NCI-H1092 (cell line): ENCODE results near the gene FGF22.
"Not testable (repeated sequence)": the region's sequence is repeated elsewhere in the genome, so short reads cannot be mapped to it uniquely, and the experiment has no call there.

Experiments used
- DNase-seq: peaks from one replicate; lab custom pipeline; 2025; lab: John Stamatoyannopoulos, UW

The FGF22 gene

DNA sequence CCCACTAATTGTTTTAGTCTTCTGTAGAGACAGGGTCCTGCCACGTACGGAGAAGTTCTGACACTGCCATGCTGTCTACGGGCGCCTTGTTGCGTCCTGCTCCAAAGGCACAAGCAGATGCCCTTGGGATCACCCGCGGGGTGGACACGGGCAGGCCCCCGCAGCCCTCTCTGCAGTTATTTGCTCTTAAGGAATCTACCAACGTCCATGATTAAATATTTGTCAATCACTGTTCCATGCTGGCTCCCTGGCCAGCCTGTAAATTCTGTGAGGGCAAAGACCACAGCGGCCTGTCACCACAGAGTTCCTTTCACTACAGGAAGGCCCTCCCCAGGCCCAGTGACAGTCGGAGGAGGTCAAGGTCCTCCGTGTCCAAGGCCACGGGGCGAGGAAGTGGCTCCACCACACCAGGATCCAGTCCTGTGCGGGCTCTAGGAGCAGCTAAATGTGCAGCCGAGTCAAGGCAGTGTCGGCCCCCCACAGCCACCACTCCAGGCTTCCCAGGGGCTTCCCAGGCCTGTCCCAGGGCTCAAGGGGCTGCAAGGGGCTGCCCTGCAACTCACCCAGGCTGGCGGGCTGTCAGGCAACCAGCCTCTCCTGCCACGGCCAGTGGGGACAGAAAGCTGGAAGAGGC, 21.2 kb downstream of the FGF22 start:
- DNase-seq: no peak

DNA sequence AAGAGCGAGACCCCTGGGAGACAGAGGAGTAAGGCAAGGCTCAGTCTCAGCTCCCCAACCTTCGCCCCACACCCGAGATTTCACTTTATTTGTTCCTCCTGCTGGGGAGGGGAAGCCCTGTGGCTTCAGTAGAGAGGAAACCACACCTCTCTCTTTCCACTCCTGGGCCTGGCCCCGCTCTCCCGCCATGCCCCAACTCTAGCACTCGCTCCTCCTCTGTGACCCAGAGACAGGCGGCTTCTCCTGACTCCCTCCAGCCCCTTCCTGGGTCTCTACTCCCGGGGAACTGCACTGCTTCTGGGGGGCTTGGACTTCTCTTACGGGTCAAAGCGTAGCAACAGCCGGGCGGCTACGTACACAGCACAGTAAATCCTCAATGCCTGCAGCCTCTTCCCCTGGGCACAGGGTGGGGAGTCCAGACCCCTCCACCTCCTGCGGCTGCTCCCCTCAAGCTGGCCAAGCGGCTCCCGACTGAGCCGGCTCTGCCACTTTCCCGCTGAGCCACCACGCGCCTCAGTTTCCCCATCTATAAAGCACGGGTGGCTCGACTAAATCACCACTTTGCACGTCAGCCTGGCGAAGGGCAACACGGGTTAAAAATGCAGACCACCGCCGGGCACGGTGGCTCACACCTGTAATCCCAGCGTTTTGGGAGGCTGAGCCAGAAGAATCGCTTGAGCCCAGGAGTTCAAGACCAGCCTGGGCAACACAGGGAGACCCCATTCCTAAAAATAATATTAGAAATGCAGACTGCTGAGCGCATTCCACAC, 21.9 kb downstream of the FGF22 start:
- DNase-seq: no peak

DNA sequence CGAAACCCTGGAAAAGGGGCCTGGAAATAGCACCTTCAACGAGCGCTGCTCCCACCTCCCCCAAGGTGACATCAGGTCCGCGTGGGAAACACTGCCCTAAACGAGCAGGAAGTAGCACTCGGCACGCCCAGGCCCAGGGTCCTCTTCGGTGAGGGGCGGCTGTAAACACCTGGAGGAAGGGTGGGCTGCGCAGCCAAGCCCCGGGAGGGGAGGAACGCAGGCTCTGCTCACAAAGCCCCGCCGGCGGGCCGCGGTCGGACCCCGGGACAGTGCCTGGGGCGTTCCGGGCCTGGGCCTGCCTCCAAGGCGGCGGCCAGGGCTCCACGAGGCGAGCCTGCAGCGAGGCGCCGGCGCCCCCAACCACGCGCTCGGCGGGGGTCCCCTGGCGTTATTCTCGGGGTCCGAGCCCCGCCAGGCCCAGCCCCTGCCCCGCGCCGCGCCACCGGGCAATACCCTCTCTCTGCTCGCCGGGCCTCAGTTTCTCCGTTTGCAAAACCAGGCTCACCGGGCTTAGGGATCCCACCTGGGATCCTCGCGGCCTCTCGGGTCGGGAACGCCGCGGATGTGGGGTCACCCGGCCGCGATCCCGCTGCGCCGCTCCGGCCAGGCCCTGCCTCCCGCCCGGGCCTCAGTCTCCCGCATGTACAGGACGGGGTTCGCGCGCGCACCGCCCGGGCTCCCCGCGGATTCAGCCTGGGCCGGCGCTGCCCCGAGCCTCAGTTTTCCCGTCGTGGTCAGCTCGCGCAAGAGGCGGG, 22.7 kb downstream of the FGF22 start:
- peak; percentile 12 for DNase-seq

DNA sequence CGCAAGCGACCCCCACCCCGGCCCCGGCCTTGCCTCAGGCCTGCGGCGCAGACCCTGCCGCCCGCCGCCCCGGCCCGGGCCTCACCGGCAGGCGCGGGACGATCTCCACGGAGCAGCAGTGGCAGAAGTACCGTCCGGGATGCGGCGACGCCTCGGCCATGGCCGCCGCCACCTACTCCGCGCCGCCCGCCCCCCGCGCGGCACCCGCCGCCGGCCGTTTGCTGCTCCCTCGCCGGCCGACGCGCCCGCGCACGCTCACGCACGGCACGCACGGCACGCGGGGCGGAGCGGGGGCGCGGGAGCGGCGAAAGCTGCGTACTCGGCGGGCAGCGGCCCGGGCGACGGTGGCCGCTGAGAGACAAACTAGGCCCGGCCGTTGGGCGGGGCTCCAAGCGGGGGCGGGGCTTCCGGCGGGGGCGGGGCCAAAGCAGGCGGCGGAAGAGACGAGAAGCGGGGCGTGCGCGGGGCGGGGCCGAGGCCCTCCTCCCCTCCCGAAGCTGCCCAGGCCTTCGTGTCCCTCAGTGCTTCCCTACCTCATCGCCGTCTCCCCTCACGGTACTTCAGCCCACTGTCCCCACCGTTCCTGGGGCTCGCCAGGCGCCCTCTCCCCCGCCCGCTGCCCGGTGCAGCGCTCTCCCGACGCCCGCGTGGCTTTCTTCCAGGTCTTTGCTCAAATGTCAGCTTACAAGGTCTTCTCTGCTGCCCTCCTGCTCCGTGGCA, 23.4 kb downstream of the FGF22 start, which contains the start of gene RNF126:
Gene RNF126, minus strand, starts transcription at position 253 of the 720 bp plus-strand sequence. Its CDS starts 93 bp downstream, at position 160.
- DNase-seq: peak; percentile 91

DNA sequence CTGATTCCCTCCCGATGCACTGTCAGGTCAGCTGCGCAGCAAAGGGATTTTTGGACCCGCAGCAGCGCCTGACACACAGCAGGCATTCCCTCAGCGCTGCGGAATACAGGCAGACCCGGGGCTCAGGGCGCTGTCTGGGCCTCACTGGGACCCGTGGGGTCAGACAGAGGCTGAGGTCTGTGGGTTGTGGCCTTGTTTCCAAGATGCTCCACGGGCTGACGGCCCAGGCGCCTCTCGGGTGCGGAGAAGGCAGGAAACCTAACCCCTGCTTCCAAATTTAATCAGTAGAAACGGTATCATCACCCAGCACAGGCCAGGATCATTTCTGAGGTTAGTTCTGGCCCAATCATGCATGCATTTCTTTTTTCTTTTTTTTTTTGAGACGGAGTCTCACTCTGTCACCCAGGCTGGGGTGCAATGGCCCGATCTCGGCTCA, 24.0 kb downstream of the FGF22 start:
- DNase-seq: no peak

DNA sequence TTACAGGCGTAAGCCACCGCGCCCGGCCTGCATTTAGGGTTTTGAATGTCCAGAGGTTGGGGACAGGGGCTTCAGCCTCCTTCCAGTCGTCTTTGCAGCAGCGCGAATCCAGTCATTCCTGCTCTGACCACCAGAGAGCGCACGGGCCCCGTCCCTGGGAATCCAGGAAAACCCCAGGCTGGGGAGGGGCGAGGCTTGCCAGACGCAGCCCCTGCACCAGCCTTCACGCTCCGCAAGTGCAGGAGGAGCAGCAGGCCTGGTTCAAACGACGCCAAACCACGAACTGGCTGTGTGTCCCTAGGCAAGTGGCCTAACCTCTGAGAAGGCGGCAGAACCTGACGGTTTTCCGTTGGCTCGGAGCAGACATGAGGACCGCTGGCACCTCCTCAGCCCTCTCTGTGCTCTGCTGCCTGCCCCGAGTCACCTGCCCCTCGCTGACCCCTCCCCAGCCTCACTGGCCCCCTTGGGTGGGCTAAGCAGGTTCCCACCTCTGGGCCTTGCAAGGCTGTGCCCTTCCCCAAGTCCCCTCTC, 25.3 kb downstream of the FGF22 start:
- DNase-seq: peak; percentile 79

DNA sequence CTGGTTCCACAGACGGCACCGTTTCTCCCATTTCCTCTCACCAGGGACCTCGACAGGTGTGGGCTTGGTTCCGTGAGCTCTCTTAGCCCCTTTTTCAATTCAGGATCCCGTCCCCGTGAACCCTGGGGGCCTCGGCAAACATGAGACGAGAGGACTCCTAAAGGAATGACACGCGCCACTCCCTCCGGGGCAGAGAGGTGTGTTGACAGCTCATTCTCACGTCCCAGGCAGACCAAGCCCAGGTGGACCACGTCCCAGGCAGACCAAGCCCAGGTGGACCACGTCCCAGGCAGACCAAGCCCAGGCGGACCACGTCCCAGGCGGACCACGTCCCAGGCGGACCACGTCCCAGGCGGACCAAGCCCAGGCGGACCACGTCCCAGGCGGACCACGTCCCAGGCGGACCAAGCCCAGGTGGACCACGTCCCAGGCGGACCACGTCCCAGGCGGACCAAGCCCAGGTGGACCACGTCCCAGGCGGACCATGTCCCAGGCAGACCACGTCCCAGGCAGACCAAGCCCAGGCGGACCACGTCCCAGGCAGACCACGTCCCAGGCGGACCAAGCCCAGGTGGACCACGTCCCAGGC, 27.4 kb downstream of the FGF22 start:
- not testable (repeated sequence) for DNase-seq

DNA sequence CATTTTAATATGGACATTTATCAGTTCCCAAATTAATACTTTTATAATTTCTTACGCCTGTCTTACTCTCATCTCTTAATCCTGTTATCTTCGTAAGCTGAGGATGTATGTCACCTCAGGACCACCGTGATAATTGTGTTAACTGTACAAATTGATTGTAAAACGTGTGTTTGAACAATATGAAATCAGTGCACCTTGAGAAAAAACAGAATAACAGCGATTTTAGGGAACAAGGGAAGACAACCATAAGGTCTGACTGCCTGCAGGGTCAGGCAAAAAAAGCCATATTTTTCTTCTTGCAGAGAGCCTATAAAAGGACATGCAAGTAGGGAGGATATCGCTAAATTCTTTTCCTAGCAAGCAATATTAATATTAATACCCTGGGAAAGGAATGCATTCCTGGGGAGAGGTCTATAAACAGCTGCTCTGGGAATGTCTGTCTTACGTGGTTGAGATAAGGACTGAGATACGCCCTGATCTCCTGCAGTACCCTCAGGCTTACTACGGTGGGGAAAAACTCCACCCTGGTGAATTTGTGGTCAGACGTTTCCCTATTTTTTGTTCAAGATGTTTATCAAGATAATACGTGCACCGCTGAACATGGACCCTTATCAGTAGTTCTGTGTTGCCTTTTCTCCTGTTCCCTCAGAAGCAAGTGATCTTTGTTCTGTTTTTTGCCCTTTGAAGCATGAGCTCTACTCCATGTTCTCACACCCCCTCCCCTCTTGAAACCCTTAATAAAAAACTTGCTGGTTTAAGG, 29.2 kb downstream of the FGF22 start:
- DNase-seq: not testable (repeated sequence)

DNA sequence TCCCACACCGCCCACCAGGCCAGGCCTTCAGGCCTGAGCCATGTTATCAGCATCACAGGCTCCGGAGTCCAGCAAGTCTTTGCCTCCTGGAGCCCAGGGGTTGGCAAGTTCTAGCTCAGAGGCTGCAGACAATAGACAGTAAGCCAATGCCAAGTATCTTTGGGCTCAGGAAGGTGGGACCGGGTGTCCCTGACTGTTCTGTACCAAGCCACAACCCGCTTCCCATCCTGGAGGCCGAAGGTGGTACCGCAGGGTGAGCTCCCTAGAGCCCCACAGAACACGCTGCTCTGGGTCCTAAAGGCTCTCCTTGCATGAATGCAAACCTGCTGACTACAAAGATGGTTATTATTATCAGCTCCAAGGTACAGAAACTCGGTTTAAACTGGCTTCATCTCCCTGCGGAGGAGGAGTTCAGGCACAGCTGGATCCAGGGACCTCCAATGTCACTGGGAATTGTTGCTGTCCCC, 31.0 kb downstream of the FGF22 start:
- DNase-seq: no peak

DNA sequence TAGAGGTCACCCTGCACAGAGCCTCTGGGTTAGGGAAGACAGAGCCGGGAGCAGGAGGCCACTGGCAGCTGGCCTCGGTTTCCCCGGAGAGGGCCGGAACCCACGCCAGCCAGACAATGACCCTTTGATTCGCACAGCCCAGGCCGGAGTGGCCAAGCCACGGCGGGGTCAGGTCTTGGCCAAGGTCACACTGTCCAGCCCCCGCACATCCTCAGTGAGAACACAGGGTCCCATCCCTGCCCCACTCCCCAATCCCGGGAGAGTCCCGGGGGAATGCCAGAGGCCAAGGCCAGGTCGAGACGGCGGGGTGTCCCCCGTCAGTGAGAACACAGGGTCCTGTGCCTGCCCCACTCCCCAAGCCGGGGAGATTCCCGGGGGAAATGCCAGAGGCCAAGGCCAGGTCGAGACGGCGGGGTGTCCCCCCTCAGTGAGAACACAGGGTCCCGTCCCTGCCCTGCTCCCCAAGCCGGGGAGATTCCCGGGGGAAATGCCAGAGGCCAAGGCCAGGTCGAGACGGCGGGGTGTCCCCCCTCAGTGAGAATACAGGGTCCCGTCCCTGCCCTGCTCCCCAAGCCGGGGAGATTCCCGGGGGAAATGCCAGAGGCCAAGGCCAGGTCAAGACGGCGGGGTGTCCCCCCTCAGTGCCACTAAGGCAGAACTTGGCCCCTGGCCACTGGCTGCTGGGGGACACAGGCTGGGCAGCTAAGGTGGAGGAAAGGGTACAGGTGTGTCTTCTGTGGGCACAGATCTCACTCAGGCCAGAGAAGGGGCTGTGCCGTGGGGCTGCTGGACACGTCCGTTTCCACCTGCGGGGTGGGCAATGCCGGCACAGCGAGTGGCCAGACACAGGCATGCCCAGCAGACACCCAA, 34.8 kb downstream of the FGF22 start:
- no peak for DNase-seq

DNA sequence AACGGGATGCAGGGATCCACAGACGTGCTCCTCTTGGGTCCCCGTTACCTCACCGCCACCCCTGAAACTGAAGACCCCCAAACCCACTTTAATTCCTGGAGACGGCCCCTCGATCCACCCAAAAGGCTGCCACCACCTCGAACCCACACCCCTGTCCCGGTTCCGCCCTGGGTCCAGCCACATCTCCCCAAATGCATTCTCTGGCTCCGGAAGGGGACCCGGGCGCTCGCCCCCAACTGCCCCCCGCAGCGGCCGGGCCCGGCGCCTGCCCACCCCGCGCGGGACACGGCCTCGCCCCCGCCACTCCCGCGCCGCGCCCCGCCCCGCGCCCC, 36.3 kb downstream of the FGF22 start:
- DNase-seq: no peak

DNA sequence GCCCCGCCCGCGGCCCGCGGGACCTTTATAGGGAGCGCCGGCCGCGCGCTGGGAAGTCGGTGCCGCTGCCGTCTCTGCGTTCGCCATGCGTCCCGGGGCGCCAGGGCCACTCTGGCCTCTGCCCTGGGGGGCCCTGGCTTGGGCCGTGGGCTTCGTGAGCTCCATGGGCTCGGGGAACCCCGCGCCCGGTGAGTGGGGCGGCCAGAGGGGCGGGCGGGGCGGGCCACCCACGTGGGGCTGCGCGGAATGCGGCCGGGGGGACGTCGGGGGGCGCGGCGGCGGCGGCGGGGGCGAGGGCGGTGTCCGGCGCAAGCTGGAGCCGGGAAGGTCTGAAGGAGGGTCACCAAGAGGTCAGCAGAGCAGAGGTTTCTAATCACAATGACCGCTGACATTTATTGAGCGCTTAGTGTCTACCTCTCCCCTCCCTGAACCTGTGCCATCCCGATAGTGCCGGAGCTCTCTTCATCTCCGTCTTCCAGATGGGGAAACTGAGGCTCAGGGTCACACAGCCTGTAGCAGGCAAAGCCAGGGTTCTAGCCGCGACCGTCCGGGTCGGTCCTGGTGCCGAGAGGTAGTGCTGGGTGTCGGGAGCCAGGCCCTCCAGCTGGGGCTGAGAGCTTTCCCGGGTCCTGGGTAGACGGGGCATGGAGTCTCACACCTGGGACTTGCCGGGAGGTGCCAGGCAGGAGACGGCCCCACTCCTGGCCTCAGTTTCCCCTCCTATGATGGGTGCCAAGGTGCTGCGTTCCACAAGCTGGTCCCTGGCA, 36.8 kb downstream of the FGF22 start, which contains the start of gene FSTL3:
Gene FSTL3, plus strand, starts transcription at position 54 of the 767 bp plus-strand sequence. Its CDS starts 32 bp downstream, at position 86.
- DNase-seq: no peak

DNA sequence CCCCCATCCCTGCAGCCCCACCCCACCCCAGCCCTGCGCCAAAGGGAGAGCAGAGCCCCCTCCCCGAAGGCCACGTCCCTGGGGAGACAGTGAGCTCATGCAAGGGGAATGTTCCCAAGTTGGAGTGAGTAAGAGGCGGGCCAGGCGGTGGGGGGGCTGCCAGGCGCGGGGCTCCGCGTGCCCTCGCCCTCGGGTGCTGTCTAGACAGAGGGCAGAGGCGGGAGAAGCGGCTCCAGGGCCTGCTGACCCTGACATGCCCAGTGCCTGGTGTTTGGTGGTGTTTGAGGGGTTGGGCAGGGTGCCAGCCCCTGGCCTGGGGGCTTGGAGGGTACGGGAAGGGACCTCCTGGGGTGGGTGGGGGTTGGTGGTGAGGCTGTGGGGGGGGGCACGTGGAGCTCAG, 37.5 kb downstream of the FGF22 start:
- no peak for DNase-seq

DNA sequence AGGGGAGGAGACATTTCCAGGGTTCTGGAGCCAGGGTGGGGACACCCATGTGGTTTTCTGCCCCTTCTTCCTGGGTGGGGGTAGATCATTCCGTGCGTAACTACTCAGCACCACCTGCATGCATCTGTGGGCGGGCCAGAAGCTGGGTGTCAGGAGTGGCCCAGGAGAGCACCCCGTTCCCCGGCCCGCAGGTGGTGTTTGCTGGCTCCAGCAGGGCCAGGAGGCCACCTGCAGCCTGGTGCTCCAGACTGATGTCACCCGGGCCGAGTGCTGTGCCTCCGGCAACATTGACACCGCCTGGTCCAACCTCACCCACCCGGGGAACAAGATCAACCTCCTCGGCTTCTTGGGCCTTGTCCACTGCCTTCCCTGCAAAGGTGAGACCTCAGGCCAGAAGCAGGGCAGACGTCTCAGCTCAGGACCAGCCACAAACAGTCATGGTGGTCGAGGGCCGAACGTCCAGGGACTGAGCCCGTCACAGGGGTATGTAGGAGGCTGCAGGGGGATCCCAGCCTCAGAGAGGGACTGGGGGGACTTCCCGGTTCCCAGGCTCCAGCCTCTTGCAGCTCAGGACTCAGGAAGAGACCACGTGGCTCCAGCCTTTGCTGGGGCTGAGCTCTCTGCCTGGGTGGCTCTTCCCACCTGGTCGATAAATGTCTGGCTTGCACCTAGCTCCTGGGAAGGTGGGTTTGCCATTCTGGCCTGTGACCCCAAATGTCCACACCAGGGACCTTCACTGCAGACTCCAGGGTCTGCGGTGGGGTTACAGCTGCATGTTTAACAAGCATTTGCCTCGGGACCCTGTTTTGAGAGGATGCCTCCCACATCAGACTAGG, 38.1 kb downstream of the FGF22 start:
- no peak for DNase-seq

DNA sequence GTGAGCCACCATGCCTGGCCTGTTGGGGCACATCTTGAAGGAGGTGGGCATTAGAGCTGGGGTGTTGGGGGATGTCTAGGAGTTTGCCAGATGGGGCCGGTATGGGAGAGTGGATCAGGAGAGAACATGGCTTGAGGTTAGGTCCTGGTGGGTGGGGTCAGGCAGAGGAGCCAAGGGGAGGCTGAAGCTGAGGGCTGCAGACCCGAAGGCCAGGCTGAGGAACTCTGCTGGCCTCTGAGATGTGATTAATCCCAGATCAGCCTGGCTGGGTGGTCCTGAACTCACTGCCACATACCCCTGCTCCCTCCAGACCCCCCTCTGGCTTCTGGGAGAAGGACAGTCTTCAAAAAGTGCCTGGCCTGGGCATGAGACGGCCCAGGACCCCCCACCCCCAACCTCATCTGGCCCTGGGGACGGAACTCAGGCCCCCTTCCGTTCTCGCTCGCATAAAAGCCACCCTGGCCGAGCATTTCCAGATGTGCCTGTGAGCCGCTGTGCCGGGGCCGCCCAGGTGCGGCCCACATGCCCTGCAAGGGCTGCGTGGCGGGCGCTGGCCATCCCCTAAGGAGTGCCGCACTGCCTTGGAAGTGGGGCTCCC, 39.2 kb downstream of the FGF22 start:
- no peak for DNase-seq

DNA sequence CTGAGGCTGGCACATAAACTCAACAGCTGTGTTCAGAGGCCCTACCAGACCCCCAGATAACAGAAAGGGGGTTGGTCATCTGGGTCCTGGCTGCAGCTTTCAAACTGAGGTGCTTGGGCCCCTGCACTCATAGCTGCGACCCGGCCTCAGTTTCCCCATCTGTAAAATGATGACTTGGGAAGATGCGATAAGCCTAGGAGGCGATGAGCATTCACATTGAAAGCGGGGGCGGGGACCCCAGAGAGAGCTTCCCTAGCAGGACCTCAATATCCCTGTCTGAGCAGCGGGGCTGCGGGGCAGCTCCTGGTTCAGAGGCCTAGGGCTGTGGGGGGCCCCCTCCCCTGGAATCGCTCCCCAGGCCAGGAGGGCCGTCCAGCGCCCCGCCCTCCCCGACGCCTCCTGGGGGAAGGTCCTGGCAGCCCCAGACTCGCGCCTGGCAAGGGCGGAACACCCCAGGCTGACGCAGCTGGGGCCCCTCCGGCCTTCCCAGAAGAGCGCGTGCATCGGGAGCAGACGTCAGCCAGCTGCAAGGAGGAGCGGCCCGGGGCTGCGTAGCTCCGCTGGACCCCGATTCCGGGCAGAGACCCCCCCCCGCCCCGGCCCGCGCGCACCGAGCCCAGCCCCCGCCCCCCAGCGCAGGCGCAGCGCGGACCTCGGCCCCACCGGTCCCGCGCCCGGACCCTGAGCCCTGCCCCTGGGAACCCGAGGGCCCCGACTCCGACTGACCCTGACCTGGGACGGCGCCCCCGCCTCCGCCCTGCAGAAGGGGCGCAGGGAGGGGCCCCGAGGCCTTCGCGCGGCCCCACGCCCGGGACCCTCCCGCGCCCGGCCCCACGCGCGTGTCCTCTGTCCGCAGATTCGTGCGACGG, 40.0 kb downstream of the FGF22 start:
- DNase-seq: no peak
